T-helper 1 cell treated with Interleukin-12 subunit alpha and Interleukin-12 subunit beta and Interleukin-4 antibody, amounts not matched to agents 30 μg/mL and 1 μg/mL, for 36 hours (primary cell): Measurements from ENCODE around the gene DNM3.

Experiments
- H3K27ac Mint-ChIP-seq: one replicate; pipeline ENCODE4 v1.8.0; 2021; ENCODE audit warnings: mild to moderate bottlenecking, mixed read lengths
- H3K27me3 Mint-ChIP-seq: one replicate; pipeline ENCODE4 v1.8.0; 2021; ENCODE audit warnings: low read depth, mixed read lengths
- H3K36me3 Mint-ChIP-seq: one replicate; pipeline ENCODE4 v1.8.0; 2021; ENCODE audit warnings: low read depth, mixed read lengths
- H3K4me1 Mint-ChIP-seq: one replicate; pipeline ENCODE4 v1.8.0; 2021; ENCODE audit warnings: low read depth, mixed read lengths
- H3K4me3 Mint-ChIP-seq: one replicate; pipeline ENCODE4 v1.8.0; 2021; ENCODE audit warnings: mild to moderate bottlenecking, moderate library complexity, mixed read lengths
- H3K9me3 Mint-ChIP-seq: one replicate; pipeline ENCODE4 v1.8.0; 2021; ENCODE audit warnings: mixed read lengths

Gene DNM3

DNA sequence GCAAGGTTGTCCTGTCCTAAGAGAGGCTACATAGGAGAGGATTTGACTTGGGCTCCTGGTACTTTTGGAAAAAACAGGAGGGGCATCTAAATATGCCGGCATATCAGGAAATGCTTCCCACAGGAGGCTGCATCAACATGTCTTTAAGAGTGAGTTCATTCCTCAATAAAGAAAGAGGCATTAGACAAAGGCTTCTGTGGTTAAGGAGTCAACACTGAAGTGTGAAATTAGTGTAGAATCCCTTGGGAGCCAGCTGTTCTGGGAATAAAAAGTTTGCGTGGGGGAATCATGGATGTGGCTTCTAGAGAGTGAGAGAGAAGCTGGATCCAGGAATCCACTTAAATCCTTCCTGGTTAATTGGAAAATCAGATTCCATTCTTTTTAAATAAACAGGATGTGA lies 69.5 kb downstream of the DNM3 start:
- H3K27ac Mint-ChIP-seq, result no peak overlapping the region
- H3K27me3 Mint-ChIP-seq, result peaks cover 3% of the 10 kb centered on the region
- H3K4me1 Mint-ChIP-seq, result peaks cover 2% of the 10 kb centered on the region
- H3K36me3 Mint-ChIP-seq, result no peaks in the 10 kb centered on the region
- H3K9me3 Mint-ChIP-seq, result no peaks in the 10 kb centered on the region
- no peak overlapping the region for H3K4me3 Mint-ChIP-seq

DNA sequence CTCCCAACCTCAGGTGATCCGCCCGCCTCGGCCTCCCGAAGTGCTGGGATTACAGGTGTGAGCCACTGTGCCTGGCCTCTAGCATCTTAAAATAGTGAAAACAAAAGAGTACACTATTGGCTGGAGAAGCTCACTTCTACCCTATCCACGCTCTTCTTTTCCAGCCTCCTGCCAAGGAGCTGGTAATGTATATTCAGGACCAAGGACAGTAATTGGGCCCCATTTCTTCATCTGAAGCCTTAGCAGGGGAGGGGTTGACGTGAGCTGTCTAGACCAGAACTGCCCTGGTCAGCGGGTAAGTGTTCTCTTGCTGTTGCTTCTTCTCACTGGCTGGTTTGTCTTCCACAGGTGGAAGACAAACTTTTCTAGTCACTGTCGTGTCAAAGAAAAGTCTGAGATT lies 70.2 kb downstream of the DNM3 start:
- Mint-ChIP-seq H3K27me3 (peaks cover 3% of the 10 kb centered on the region), H3K4me1 (peaks cover 2% of the 10 kb centered on the region), H3K4me3 (no peak overlapping the region), H3K27ac (no peak overlapping the region), H3K9me3 (no peaks in the 10 kb centered on the region), H3K36me3 (no peaks in the 10 kb centered on the region)

DNA sequence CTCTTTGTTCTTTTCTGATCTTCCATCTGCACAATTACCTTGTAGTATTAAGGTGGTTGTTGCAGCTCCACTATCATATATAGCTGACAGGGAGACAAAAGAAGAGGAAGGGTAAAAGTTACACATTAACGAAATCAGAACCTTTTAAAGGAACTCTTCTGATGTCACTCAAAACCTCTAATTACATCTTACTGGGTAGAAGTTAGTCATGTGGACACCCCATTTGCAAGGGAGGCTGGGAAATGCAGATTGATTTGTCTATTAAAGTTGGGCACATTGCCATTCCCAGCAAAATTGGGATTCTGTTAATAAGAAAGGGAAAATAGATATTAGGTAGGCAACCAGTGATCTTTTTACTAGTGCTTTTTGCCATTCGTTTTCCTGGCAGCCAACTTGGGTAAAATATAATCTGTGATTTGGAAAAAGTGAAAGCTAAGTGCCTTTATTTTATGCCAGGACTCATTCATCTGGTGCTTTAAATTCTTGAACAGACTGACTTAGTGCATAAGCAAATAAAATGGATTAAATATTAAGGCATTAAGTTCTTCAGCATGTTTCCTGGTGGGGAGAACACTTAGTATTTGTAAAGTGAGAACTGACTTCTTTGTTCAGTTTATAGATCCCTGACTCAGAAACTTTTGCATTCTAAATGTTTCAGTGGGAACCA lies 71.3 kb downstream of the DNM3 start:
- peaks cover 2% of the 10 kb centered on the region for H3K4me1 Mint-ChIP-seq
- peaks cover under 1% of the 10 kb centered on the region for H3K27me3 Mint-ChIP-seq
- H3K36me3 Mint-ChIP-seq, result no peaks in the 10 kb centered on the region
- no peak overlapping the region for H3K4me3 Mint-ChIP-seq
- no peak overlapping the region for H3K27ac Mint-ChIP-seq
- no peaks in the 10 kb centered on the region for H3K9me3 Mint-ChIP-seq

DNA sequence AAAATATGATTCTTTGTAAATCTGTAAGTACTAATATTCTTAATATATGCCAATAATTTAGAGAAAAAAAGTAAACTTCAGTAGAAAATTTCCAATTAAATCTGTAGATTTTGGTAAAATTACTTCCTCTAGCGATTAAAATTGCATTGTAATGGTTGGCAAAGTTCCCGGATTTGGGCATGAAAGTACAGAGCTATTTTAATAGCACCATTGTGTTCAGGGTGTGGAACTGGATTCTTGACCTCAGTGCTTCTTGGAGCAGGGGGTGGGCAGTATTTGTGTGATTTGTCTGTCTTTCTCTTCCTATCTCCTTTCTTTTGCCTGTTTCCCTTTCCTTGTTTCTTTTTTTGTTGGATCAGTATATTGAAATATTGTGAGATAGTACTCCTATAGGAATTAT lies 72.1 kb downstream of the DNM3 start:
- no peaks in the 10 kb centered on the region for H3K36me3 Mint-ChIP-seq
- no peak overlapping the region for H3K4me3 Mint-ChIP-seq
- no peaks in the 10 kb centered on the region for H3K27me3 Mint-ChIP-seq
- peaks cover 2% of the 10 kb centered on the region for H3K4me1 Mint-ChIP-seq
- H3K27ac Mint-ChIP-seq, result no peak overlapping the region
- H3K9me3 Mint-ChIP-seq, result no peaks in the 10 kb centered on the region

DNA sequence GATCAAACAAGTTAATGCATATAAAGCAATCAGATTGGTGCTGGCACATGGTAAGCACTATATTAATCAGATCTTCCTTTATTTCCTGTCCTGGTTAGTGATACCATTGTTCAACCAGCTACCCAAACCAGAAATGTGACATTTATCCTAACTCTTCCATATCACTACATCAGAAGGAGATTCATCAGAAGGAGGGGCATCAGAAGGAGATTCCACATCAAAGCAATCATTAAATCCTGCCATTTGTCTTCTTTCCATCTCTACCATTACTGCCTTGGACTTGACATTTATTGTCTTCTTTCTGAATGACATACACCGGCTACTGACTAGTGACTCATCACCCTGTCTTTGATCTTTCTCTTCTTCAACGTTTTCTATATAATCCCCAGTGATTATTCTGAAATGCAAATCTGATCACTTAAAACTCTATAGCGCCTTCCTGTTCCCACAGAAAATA lies 75.0 kb downstream of the DNM3 start:
- H3K4me1 Mint-ChIP-seq, result no peaks in the 10 kb centered on the region
- H3K9me3 Mint-ChIP-seq, result no peaks in the 10 kb centered on the region
- H3K27me3 Mint-ChIP-seq, result no peaks in the 10 kb centered on the region
- H3K4me3 Mint-ChIP-seq, result no peak overlapping the region
- H3K27ac Mint-ChIP-seq, result no peak overlapping the region
- no peaks in the 10 kb centered on the region for H3K36me3 Mint-ChIP-seq

DNA sequence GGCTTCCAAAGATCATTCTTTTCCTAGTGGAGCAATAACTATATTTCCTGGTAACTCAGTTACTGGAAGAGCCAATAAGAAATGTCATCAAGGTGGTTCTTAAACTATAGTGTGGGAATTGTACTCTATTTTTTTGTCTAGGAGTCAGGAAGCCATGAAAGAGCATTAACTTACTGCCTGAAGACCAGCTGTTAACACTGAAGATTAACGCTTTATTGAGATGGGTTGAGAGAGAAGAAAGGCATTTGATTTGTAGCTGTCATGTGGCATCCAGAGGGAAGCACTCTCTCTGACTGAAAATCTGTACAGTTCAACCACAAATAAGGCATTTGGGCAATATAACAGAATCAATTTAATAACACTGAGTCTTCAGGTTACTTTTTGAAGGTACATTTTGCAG lies 76.0 kb downstream of the DNM3 start:
- no peak overlapping the region for H3K27ac Mint-ChIP-seq
- no peaks in the 10 kb centered on the region for H3K9me3 Mint-ChIP-seq
- H3K36me3 Mint-ChIP-seq, result no peaks in the 10 kb centered on the region
- H3K4me1 Mint-ChIP-seq, result no peaks in the 10 kb centered on the region
- no peaks in the 10 kb centered on the region for H3K27me3 Mint-ChIP-seq
- no peak overlapping the region for H3K4me3 Mint-ChIP-seq

DNA sequence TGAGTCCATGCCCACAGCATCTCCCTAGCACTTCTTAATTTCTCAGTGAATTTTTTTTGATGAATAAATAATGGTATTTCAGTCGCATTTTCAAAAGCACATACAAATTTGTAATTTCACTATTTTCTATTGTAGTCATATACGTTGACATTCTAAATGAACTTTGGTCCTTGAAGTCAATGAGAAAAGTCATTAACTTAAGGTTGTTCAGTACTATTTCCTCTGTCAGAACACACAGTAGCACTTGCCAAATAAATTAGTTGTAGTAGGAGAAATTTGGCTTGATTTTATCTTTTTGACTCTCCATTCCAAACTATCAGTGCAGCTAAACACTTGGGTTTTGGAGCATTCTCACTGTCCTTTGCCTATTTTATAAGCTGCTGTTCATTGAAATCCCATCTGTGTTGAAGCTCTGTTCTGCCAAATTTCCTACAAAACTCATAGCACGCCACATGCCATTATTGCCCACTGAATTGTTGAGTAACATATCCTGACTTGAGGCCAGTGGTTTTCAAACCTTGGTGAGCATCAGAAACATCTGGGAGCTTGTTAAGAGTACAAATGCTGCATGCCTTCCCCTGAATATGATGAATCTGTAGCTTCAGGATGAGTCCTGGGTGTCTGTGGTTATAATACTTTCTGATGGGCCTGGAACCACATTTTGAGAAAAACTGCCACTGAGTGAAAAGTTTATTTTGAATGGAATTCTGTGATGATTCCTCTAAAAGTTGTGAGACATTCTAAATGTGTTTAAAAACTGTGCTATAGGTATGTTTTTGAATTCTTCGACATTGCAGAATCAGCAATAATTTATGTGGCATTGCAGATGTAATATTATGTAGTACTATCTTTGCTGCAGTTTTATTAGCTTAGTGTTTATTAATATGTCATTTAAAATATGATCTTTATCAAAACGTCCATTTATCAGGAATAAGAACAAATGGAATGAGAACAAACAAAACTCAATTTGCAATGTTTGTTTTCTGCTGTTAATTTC lies 78.9 kb downstream of the DNM3 start:
- Mint-ChIP-seq H3K4me1 (no peaks in the 10 kb centered on the region), H3K36me3 (no peaks in the 10 kb centered on the region), H3K9me3 (no peaks in the 10 kb centered on the region), H3K4me3 (no peak overlapping the region), H3K27ac (no peak overlapping the region), H3K27me3 (no peaks in the 10 kb centered on the region)

DNA sequence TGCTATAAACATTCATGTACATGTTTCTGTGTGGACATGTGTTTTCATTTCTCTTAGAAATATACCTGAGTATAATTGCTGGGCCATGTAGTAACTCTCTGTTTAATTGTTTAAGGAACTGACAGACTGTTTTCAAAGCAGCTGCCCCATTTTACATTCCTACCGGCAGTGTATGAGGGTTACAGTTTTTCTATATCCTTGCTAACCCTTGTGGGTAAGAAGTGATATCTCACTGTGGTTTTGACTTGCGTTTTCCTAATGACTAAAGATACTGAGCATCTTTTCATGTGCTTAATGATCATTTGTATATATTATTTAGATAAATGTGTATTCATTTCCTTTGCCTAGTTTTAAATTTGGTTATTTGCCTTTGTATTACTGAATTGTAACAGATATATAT lies 81.7 kb downstream of the DNM3 start:
- Mint-ChIP-seq H3K4me1 (no peaks in the 10 kb centered on the region), H3K27me3 (no peaks in the 10 kb centered on the region), H3K36me3 (no peaks in the 10 kb centered on the region), H3K4me3 (no peak overlapping the region), H3K9me3 (no peaks in the 10 kb centered on the region), H3K27ac (no peak overlapping the region)

DNA sequence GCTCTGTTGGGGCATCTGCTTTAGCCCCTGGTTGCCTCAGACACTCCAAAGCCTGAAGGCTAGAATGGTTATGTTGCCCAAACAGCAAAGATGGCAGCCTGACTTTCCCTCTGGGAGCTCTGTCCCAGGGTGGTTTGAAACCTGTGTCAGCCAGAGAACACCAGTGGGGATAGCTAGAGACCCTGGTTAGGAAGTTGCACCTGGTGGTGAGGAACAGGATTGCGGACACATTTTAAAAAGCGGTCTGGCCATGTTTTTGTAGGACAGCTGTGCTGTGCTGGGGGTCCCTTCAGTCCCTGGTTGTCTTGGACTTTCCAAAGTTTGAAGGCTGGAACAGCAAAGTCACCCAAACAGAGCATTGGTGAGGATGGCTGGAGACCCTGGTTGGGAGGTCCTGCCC lies 87.8 kb downstream of the DNM3 start:
- Mint-ChIP-seq H3K4me3 (no peak overlapping the region), H3K27ac (no peak overlapping the region), H3K9me3 (no peaks in the 10 kb centered on the region), H3K36me3 (no peaks in the 10 kb centered on the region), H3K4me1 (peaks cover 2% of the 10 kb centered on the region), H3K27me3 (peaks cover 7% of the 10 kb centered on the region)

DNA sequence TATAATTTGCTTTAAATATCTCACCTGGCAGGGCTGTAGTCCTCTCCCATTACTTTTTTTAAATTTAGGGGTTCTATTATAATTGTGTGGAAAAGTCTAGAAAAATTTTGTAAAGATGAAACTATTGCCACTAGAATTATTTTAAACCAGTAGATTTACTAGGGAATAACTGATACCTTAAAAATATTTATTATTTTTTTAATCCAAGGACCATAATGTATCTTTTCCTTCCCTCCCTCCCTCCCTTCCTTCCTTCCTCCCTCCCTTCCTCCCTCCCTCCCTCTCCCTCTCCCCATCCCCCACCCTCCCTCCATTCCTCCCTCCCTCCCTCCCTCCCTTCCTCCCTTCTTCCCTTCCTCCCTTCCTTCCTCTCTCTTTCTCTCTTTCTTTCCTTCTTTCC lies 90.5 kb downstream of the DNM3 start:
- no peak overlapping the region for H3K27ac Mint-ChIP-seq

DNA sequence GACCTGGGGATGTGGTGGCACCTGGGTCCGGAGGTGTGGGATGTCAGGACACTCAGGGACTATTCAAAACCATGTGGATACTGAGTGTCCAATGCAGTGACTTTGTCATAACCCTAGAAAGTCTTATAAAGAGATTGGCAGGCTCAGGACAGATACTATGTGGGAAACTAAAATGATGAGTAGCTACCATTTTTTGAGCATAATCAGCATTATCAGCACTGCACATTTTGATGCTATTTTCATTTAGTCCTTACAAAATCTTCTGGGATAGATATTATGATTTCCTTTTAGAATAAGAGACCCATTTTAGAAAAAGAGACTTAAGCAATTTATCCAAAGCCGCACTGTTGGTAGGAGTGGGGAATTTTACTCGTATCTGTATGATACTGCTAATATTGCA lies 93.4 kb downstream of the DNM3 start:
- H3K36me3 Mint-ChIP-seq, result no peaks in the 10 kb centered on the region
- H3K27ac Mint-ChIP-seq, result no peak overlapping the region
- H3K27me3 Mint-ChIP-seq, result peaks cover 18% of the 10 kb centered on the region
- no peaks in the 10 kb centered on the region for H3K9me3 Mint-ChIP-seq
- peaks cover 2% of the 10 kb centered on the region for H3K4me1 Mint-ChIP-seq
- H3K4me3 Mint-ChIP-seq, result no peak overlapping the region

More for the DNA sequence above, 90.5 kb downstream of the DNM3 start:
- Mint-ChIP-seq H3K4me1 (peaks cover 2% of the 10 kb centered on the region), H3K9me3 (no peaks in the 10 kb centered on the region), H3K36me3 (no peaks in the 10 kb centered on the region), H3K27me3 (peaks cover 10% of the 10 kb centered on the region), H3K4me3 (no peak overlapping the region)

DNA sequence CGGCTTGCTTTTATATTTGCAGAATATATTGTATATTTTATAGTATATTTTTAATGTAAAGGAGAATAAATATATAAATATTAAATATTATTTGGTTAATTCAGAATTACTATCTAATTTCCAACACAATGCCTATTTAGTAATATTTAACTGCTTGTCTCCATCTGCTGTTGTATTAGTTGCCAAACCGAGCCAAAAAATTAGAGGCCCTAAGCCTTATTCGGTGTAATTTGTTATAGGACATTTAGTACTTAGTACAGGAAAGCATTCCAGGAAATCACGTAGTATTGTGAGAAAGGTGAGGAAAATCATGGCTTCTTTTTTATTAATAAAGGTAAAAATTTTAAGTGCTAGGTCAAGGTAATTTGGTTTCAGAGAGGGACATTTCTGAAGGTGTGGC lies 93.8 kb downstream of the DNM3 start:
- Mint-ChIP-seq H3K27ac (no peak overlapping the region), H3K27me3 (peaks cover 20% of the 10 kb centered on the region), H3K4me3 (no peak overlapping the region)

DNA sequence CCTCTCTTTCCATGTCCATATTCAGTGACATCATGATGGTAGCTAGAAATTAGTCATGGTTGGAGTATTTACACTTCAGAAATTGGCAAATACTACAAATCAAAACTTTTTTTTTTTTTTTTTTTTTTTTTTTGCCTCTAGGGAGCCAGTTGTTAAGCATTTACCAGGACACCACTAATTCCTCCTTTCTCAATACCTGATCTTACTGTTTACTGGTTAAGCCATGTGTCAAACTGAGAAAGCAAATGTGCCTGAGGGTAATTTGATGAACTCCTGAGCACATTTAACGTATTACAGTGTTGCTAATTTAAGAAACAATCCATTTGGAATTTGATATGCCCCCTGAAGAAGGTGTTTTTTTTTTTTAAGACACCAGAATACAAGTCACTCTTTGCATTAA lies 94.4 kb downstream of the DNM3 start:
- peaks cover 20% of the 10 kb centered on the region for H3K27me3 Mint-ChIP-seq
- no peaks in the 10 kb centered on the region for H3K9me3 Mint-ChIP-seq
- H3K36me3 Mint-ChIP-seq, result no peaks in the 10 kb centered on the region
- H3K4me1 Mint-ChIP-seq, result peaks cover 2% of the 10 kb centered on the region
- no peak overlapping the region for H3K4me3 Mint-ChIP-seq
- H3K27ac Mint-ChIP-seq, result no peak overlapping the region

More for the DNA sequence above, 93.8 kb downstream of the DNM3 start:
- Mint-ChIP-seq H3K9me3 (no peaks in the 10 kb centered on the region), H3K4me1 (peaks cover 2% of the 10 kb centered on the region), H3K36me3 (no peaks in the 10 kb centered on the region)

DNA sequence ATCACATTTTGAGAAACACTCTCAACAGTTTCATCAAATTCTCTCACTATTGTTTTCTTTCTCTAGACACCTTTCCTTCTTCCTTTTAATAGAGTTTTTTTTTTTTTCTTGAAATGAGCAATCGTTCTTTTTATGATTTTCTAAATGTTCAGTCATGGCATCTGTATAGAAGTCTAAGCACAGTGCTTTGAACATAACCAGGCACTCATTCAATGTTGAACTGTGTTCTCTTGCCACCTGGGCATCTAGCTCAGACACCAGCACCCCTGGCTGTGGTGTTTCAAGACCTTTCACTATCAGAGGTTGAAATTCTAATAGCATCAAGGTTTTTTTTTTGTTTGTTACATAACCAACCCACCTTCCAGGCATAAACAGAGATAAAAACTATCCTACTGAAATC lies 96.6 kb downstream of the DNM3 start:
- Mint-ChIP-seq H3K27me3 (peaks cover 20% of the 10 kb centered on the region), H3K36me3 (no peaks in the 10 kb centered on the region), H3K27ac (no peak overlapping the region), H3K4me1 (peaks cover 2% of the 10 kb centered on the region), H3K4me3 (no peak overlapping the region), H3K9me3 (no peaks in the 10 kb centered on the region)

DNA sequence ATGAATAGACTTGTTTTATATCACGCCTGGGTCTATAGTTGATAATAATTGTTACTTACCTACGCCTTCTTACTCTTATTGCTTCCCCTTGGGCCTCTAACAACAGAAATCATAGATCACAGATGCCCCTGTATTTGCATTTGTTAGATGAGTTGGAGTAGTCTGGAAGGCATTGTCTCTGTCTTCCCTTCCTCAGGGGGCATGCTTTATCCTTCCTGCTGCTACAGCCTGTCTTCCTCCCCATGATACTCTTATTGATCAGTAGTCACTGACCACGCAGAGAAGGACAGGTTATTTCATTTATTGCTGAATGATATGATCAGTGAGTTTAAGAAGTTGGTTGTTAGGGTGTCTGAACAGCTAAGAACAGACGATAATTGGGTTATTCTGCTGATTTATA lies 98.4 kb downstream of the DNM3 start:
- Mint-ChIP-seq H3K36me3 (no peaks in the 10 kb centered on the region), H3K9me3 (no peaks in the 10 kb centered on the region), H3K4me3 (no peak overlapping the region), H3K27me3 (peaks cover 10% of the 10 kb centered on the region), H3K4me1 (no peaks in the 10 kb centered on the region), H3K27ac (no peak overlapping the region)
